CD1c-positive myeloid dendritic cell (primary cell): ENCODE measurements around the gene ANKRD44.

Source experiments
- DNase-seq: peaks from one replicate; pipeline ENCODE4 v3.0.0-alpha.2; 2016; ENCODE audit errors: extremely low spot score

Gene ANKRD44

DNA sequence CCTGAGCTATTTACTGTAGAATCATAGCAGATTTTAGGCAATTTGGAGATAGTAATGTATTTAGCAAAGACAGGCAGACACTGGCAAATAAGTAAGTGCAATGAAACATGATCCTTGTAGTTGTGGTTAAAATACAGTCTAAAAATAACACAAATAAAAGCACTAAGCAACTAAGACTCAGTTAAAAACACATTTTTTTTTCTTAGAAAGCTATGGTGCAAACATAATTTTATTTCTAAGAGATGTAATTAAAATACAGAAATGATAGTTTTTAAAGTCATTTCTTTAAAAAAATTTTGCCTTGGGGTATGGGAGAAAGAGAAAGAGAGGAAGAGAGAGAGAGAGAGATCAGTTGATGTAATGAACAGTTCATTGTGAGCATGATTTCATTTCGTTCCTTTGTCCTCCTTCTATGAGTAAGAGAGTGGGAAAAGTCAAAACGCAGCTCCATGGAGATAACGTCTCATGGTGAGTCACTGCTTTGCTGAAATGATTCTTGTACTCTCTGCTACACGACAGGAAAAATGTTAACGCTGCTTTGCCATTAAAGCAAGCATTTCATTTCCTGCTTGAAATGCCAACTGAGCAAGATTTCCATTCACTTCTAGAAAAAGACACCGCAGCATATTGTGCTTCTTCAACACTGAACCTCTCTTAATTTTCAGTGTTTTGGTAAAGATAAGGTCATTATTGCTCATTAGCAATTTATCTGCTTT is 322.8 kb downstream of the ANKRD44 start:
- peak; percentile 62 for DNase-seq

DNA sequence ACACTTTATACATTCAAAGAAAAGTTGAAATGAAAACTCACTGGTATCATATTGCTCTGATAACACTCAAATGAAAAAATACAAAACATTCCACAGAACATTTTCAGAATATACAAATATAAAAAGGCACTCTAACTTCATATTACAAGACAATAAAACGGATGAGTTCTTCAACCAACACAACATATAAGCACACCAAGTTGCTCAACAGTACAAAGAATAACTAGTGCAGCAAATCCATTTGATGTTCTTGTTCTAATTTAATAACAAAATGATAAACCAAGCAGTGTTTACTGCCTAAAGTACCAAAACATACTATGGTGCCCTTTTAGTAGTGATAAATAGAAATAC is 323.3 kb downstream of the ANKRD44 start:
- DNase-seq: no peak

DNA sequence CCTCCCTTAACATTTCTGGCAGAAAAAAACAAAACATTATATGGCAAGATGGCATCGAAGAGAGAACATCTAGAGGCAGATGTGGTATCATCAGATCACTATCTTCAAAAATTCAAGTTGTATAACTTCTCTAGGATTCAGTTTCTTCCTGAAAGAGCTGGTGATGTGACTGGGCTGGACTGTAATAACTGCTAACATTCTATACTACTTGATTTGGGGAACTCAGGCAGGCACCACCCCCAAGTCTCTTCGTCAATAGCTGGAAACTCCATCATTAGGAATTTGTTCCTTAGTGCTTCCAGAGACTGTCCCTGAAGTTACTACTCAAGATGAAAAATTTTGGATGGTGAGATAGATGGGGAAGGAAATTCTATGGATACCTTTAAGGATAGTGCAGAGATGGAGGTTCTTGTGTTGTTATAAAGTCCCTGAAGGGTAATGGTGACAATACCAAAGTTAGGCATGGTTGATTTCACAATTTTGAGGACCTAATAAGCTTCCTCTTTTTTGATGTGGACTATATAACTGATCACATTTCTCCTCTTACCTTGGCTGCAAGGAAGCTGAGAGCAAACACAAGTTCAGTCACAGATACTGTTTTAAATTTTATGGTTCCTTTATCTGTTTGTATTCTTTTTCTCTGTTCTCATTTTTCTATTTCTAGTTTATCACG is 324.9 kb downstream of the ANKRD44 start:
- DNase-seq: peak; percentile 59

DNA sequence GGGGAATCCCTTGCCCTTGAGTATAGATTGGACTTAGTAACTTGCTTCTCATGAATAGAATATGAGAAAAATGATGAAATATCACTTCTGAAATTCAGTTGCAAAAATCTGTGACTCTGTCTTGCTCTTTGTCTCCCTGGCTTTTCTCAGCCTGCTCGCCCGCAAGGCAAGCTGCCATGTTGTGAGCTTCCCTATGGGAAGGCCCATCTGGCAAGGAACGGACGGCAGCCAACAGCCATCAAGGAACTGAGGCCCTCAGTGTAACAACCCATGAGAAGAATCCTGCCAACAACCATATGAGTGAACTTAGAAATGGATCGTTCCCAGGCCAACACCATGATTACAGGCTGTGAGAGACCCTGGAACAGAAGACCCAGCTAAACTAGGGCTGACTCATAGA is 325.7 kb downstream of the ANKRD44 start:
- DNase-seq: no peak

DNA sequence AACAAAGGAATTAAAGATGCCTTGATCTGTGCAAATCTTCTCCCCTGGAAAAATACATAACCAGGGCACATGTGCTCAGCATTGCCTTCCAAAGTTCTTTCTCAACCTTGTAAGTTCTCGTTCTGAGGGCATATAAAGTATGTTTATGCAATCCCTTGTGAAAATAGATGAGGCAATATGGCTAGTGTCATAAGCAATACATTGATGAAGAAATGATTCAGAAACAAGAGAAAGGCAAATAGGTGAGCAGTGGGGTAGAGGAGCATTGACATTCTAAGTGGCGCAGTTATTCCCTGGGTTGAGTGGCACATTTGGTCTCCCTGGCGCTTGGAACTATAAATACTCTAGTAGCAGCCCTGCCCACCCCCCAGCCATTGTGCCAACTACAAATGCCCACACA is 326.6 kb downstream of the ANKRD44 start:
- DNase-seq: peak; percentile 41

DNA sequence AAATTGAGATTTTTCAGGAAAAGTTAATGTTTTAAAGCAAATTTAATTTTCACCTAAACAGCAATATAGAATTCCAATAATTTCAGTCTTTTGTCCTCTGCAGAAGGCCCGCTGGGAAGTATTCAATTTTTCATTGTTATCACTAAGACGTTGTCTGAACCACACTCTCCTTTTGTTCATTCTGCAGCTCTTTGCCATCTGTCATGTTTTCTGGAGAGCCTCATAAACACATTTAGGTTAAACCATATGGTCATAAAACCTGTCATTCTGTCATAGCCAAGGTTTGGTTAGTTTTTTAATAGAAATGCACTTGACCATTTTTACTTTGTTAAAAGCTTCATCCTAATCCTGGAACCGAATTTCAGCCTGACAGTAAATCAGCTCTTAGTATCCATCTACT is 330.1 kb downstream of the ANKRD44 start:
- DNase-seq: no peak

DNA sequence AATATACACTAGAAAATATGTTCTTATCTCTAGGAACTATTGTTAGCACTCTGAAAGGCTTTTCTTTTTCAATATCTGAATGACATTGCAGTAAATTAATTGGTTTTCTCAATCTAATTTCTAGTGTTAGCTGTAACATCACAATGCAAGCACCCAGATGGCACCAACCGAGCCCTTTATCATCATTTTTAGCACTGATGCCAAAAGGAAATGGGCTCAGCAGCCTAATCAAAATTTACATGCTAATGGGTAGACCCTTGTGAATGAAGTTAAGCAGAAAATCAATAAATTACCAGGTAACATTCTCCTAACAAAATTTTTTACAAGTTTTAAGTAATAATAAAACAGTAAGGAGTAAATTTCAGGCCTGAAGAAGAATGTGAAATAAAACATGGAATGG is 330.6 kb downstream of the ANKRD44 start:
- no peak for DNase-seq

DNA sequence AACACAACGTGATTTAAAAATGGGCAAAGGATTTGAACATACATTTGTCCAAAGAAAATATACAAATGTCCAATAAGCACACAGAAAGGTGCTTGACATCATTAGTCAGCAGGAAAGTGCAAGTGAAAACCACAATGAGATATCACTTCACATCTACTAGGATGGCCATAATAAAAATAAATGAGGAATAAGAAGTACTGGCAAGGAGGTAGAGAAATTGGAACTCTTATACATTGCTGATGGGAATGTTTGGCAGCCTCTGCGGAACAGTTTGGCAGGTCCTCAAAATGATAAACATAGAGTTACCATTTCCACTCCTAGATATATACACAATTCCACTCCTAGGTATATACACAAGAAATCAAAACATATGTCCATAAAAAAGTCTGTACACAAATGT is 333.1 kb downstream of the ANKRD44 start:
- no peak for DNase-seq

DNA sequence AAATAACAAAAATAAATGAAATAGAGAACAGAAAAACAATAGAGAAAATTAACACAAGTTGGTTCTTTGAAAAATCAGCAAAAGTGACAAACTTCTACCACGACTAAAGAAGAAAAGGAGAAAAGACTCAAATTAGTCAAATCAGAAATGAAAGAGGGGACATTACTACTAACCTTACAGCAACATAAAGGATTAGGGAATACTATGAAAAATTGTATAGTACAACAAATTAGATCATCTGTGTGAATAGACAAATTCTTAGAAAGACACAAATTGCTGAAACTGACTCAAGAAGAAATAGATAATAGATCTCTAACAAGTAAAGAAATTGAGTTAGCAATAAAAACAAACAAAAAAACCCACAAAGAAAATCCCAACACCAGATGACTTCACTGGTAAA is 335.6 kb downstream of the ANKRD44 start:
- DNase-seq: no peak

DNA sequence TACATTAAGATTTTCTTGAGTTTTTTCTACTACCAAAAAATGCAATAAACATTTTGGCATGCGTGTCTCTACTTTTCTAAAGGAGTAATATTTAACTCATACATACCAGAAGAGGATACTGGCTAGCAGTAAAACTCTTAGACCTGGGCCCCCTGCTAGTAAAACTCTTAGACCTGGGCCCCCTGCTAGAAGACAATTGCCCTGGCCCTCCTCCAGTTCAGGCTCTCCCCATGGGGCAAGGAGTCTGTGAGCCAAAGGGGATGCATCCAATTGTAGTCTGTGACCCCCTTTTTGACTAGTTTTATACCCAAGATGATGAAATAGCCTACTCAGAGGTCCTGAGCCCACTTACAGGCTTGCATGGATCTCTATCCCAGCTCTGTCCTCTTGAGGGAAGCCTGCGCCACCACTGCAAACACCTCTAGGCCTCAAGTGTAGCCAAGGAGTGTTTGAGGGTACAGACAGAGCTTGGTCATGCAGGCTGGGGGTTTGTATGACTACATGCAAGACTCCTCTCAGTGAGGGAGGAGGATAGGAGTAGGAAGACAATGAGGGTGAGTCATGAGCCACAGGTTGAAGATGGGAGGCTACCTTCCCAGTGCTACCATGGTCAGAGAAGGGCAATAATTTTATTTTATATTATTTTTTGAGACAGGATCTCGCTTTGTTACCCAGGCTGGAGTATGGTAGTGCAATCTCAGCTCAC is 338.9 kb downstream of the ANKRD44 start:
- DNase-seq: no peak

DNA sequence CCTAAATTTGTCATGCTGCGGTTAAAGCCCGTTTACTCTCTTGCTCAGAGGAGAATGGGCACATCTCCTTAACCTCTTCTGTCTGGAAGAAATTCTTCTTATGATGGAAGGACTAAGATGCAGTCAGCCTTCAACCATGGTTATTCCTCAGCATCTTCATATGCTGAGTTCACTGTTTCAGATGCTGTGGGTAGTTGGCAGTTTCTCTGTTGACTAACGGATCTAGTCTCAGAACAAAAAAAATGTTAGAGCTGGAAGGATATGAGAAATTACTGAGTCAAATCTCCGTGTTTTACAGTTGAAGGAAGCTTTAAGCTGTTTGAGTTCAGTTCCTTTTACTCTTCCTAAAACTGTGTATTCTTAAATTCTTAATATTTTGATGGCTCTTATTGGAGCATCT is 340.5 kb downstream of the ANKRD44 start:
- DNase-seq: no peak

DNA sequence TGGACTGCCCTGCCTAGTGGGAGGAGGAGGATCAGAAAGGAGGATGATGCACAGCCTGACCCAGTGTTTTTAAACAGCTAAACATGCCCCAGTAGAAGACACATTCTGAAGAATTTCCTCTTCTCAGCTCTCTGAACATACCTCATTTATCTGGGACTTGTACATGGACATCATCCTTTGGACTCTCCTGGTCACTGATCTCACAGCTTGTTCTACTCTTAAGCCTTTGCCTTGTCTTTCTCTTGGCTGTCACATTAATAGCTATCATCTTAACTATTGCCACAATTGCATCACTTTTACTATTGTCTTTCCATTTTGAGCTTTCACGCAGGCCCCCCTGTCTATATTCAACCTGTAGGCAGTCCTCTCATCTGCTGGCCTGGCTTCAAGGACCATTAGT is 342.1 kb downstream of the ANKRD44 start:
- no peak for DNase-seq

DNA sequence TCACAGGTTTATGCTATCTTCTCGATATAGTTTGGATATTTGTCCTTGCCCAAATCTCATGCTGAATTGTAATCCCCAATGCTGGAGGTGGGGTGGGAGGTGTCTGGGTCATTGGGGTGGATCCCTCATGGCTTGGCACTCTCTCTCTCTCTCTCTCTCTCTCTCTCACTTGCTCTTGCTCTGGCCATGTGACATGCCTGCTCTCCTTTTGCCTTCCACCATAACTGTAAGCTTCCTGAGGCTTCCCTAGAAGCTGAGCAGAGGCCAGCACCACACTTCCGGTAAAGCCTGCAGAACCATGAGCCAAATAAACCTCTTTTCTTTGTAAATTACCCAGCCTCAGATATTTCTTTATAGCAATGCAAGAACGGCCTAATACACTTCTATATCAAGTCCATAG is 342.8 kb downstream of the ANKRD44 start:
- DNase-seq: no peak

DNA sequence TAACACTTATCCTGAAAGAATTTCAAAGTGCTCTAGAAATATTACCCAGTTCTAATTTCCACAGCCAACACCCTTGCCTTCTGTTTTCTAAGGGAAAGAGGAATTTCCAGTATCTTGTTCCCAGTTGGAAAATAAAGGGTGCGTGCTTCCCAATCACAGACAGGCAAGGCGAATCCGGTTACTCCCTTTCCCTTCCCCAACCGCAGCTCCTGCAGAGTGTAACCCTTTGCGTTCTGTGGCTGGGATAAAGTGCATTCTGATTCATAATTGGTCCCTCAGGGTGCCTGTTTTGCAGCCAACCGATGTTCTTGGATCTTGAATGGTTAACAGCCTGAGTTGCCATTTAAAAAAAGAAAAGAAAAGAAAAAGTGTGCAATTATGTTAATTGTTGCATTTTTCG is 343.5 kb downstream of the ANKRD44 start:
- DNase-seq: no peak

DNA sequence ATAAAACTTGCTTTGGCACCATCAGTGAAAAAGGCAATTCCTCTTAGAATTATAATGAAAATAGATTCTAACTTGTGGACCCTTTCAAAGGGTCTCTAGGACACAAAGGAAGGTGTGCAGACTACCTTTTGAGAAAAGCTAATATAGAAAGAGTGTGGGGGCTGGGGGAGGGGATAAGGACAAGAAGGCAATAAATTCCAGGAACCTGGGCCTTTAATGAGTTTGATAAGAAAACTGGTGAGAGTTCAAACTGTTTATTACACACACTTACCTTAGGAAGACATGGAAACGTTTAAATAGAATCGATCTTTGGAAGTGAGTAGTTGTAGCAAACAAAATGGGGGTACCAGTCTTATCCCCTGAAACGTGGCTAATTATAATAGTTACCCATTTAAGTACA is 344.5 kb downstream of the ANKRD44 start:
- no peak for DNase-seq

DNA sequence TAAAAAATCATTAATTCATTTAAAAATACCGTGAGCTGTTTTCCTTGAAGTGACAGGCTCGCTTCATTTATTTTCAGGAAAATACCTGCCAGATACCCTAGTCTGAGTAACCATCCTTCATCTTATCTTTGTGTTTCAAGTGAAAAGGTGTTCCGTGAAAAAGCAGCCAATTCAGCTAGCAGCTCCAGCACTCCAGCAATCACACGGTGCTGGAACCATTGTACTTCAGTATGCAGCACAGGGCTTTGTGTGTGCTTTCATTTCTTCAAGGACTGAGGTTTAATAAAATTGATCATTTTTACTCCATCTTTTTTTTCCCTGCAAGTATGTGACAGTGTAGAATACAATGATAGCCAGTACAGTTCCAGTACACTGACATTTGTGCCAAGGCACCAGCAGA is 344.9 kb downstream of the ANKRD44 start:
- DNase-seq: no peak

DNA sequence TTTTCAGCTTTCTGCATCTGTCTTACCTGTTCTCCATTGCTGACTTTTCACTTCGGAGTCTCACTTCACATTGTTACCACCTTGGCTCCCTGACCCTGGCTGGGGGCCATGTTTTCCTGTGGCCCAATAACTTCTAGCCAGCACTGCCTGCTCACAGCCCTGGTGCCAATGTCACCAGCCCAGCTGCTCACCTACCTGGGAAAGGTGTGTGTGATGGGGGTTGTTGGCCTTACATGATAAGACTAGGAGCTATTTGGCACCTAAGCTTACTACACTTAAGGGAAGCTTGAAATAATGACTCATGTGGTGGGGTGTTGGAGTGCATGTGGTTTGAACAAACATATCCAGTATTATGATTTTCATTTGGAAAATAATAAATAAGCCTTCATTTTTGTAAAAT is 346.6 kb downstream of the ANKRD44 start:
- DNase-seq: no peak

DNA sequence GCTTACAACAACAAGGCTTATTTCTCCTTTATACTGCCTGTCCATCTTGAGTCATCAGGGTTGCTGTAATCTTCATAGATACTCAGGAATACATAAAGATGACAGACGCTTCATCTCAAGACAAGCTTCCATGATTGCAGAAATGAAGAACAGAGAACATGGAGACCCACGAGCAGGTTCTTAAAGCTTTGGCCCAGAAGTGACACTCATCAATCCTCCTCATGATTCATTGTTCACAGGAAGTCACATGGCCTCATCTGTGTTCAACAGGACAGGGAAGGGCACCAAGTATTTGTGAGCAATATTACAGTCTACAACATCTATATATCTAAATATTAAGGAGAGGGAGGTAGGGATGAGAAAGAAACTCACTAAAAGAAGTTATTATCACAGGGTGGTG is 347.5 kb downstream of the ANKRD44 start:
- peak; percentile 55 for DNase-seq

DNA sequence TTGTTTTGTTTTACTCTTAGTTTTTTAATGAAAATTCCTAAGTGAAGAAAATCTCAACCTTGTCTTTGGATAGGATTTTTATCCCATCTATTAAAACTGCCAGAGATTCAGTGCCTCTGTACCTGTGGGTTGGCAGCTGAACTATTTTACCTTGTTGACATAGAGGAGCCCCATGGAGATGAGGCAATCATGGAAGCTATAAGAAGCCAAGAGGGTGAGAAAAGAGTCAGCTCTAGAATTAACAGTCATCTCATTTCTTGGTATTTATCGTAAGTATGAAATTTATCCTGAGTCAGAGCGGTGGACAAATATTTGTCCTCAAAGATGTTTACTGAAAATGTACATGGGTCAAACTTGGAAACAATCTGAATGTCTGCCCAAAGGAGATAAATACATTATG is 348.3 kb downstream of the ANKRD44 start:
- DNase-seq: no peak

DNA sequence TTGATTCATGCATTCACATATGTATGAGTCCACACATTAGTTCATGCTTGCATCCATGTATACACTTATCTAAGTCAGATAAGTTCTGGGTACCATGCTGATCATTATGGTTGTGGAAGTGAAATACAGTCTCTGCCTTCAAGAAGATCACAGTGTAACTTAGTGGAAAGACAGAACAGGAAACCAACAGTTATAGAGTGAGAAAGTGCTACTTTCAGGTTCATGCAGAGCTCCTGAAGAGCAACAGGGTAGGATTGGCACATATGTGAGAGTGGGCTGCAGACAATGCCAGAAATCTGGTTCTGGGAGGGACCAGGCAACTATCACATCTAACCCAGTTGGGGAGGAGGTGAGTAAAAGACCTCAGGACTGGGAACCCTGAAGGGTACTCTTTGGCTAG is 348.7 kb downstream of the ANKRD44 start:
- DNase-seq: no peak

DNA sequence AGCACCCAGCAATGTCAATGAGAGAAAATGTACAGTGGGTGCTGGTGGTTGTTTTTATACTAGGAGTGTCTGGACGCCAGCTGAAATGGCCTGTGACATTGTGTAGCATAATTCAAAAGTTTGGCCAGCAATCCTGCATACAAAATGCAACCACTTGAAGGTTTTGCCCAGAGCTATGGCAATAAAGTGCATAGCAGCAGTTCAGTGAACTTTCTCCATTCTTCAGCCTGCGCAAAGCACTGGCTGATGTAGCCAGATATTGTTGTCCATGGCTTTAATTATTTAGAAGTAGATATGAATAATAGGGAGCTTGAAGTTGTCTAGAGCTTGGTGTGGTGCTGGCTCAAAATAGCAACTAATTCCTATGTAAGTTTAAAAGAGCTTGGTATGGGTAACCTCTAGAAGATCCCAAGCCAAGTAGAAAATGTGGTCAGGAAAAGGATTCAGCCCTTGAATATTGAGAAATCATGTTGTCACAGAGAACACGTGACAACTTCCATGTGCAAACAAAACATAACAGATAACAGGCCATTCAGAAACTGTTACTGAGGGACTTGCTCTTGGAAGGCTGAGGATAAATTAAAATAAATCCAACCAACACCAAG is 350.7 kb downstream of the ANKRD44 start:
- DNase-seq: no peak

DNA sequence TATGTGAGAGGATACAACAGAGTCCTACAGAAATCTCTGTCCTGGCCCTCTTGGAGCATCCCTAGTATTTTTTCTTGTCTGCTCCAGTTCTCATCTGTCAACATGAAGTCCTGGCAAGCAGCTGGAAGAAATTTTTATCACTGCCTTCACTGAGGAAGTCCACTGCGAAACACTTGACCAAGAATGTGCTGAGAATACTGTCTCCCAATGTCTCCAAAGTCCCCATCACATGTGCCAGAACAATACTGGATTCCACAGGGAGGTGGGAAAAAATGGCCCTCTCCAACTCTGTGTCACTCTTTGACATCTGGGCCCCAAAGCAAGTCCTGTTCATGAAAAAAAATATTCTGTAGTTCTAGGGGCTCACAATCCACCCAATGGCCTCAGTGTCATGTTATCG is 351.3 kb downstream of the ANKRD44 start:
- DNase-seq: no peak
